Measurements from ENCODE around the gene MTMR1. TPM values are rescaled to one million over a fixed set of nuclear protein-coding genes. Genes with fewer than 3 reads are reported as not detected.

Gene MTMR1
- total RNA-seq, 1 experiment from 2014 or later, result 41.3 TPM

DNA sequence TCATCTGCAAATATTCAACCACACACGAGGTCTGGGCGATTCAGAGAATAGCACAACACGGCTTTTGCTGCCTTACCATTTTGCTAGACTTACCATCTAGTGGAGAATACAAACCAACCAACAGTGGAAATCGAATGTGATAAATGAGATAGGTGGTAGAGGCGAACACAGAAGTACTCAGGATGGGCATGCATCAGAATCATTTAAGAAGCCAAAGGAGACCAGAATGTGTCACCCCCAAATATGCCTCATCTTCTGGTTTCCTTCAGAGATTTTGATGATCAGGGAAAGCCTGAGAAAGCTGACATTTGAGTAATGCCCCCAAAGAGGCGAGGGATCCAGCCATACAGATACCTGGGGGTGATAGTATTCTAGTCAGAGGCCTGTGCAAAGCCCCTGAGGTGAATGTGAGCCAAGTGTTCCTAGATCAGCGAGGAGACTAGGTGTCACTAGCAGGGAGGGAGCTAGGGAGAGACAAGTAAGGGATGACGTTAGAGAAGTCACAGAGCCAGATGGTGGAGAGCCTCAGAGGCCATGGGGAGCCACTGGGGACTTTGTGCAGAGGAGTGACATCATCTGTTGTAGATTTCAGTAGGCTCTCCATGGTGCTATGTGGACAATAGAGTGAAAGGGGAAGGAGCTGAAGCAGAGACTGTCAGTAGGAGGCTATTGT is 1.7 kb downstream of the MTMR1 start:
- peaks cover 38% of the 10 kb centered on the region for H3F3A ChIP-seq (ENCODE audit: insufficient read depth, low read depth)
- intact Hi-C loops (cut with micrococcal nuclease; ENCODE audit: unreplicated experiment), result loop anchor here (1.0 to 10.0 kb wide), 3 partner anchors 120 to 1150 kb away; partner anchors contain the start of genes EOLA1 and HSFX3
- ChIA-PET POLR2A (ENCODE audit: unreplicated experiment) (interaction anchor here (0.9 kb wide), 1 partner anchor 1156 kb away, joined by 4 read pairs; no protein-coding TSS in a partner anchor), CTCF (no interaction called here)
- H3K27me3 ChIP-seq (ENCODE audit: insufficient read depth, low read depth), result no peaks in the 10 kb centered on the region
- TF ChIP-seq, protein P1, sequence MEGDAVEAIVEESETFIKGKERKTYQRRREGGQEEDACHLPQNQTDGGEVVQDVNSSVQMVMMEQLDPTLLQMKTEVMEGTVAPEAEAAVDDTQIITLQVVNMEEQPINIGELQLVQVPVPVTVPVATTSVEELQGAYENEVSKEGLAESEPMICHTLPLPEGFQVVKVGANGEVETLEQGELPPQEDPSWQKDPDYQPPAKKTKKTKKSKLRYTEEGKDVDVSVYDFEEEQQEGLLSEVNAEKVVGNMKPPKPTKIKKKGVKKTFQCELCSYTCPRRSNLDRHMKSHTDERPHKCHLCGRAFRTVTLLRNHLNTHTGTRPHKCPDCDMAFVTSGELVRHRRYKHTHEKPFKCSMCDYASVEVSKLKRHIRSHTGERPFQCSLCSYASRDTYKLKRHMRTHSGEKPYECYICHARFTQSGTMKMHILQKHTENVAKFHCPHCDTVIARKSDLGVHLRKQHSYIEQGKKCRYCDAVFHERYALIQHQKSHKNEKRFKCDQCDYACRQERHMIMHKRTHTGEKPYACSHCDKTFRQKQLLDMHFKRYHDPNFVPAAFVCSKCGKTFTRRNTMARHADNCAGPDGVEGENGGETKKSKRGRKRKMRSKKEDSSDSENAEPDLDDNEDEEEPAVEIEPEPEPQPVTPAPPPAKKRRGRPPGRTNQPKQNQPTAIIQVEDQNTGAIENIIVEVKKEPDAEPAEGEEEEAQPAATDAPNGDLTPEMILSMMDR (conservative IDR thresholded peaks at IDR 0.05), result no peak
- TF ChIP-seq EZH2 (IDR thresholded peaks at IDR 0.05; ENCODE audit: low read depth), result no peak
- H3K4me1 ChIP-seq (replicated peaks; ENCODE audit: insufficient read depth), result peaks cover 44% of the 10 kb centered on the region
- DNase-seq, result no peak
- H3K36me3 ChIP-seq (ENCODE audit: low read depth), result peaks cover 9% of the 10 kb centered on the region
- H3K27ac ChIP-seq, result peak overlapping the region; percentile 93
- H3K79me2 ChIP-seq (ENCODE audit: low read depth), result peaks cover 64% of the 10 kb centered on the region
- H2AFZ ChIP-seq, result no peak overlapping the region
- BruUV-seq (replicated peaks), result no TSS peak
- H3K4me3 ChIP-seq, result peak overlapping the region; percentile 75; the same call in 1 of the 2 replicates
- H4K20me1 ChIP-seq (ENCODE audit: insufficient read depth), result peaks cover 14% of the 10 kb centered on the region
- H3K4me2 ChIP-seq, result peak overlapping the region; percentile 97
- H3K9me3 ChIP-seq (ENCODE audit: insufficient read depth, low read depth), result peaks cover 18% of the 10 kb centered on the region
- peaks cover 4% of the 10 kb centered on the region; the same call in 1 of the 2 replicates for H3K9me2 ChIP-seq (ENCODE audit: insufficient read depth)

- intact Hi-C loops (cut with micrococcal nuclease; ENCODE audit: unreplicated experiment), result loop anchor here (10.0 kb wide), 1 partner anchor 1152 kb away; the partner anchor contains the start of genes EOLA1 and HSFX3
- DNase-seq, result no peak
- ChIA-PET POLR2A (ENCODE audit: unreplicated experiment) (no interaction called here), CTCF (interaction anchor here (0.6 kb wide), 1 partner anchor 34 kb away, joined by 3 read pairs; no protein-coding TSS in a partner anchor)
- Histone ChIP-seq H3K4me3 (no peak overlapping the region), H3K9me3 (ENCODE audit: insufficient read depth, low read depth) (peaks cover 3% of the 10 kb centered on the region; the same call in 1 of the 2 replicates), H4K20me1 (ENCODE audit: insufficient read depth) (peaks cover 23% of the 10 kb centered on the region), H2AFZ (no peak overlapping the region), H3K9me2 (ENCODE audit: insufficient read depth) (peaks cover 4% of the 10 kb centered on the region; the same call in 1 of the 2 replicates), H3F3A (ENCODE audit: insufficient read depth, low read depth) (peaks cover 27% of the 10 kb centered on the region), H3K27me3 (ENCODE audit: insufficient read depth, low read depth) (no peaks in the 10 kb centered on the region), H3K36me3 (ENCODE audit: low read depth) (peaks cover 11% of the 10 kb centered on the region), H3K4me1 (replicated peaks; ENCODE audit: insufficient read depth) (peaks cover 39% of the 10 kb centered on the region), H3K27ac (no peak overlapping the region), H3K4me2 (no peak overlapping the region), H3K79me2 (ENCODE audit: low read depth) (peaks cover 77% of the 10 kb centered on the region)
- no TSS peak for BruUV-seq (replicated peaks)
- TF ChIP-seq, protein P1 (conservative IDR thresholded peaks at IDR 0.05), result no peak
- TF ChIP-seq EZH2 (IDR thresholded peaks at IDR 0.05; ENCODE audit: low read depth), result no peak
Observed at GRCh38 chrX:150696331-150696730, 3.1 kb downstream of the MTMR1 start.

- BruUV-seq (replicated peaks), result no TSS peak
- Histone ChIP-seq H2AFZ (no peak overlapping the region), H3K27ac (no peak overlapping the region), H3K4me3 (no peak overlapping the region), H3K4me2 (no peak overlapping the region), H3K9me2 (ENCODE audit: insufficient read depth) (peaks cover 4% of the 10 kb centered on the region; the same call in 1 of the 2 replicates), H4K20me1 (ENCODE audit: insufficient read depth) (peaks cover 25% of the 10 kb centered on the region), H3K27me3 (ENCODE audit: insufficient read depth, low read depth) (no peaks in the 10 kb centered on the region), H3F3A (ENCODE audit: insufficient read depth, low read depth) (peaks cover 27% of the 10 kb centered on the region), H3K79me2 (ENCODE audit: low read depth) (peaks cover 74% of the 10 kb centered on the region), H3K9me3 (ENCODE audit: insufficient read depth, low read depth) (no peaks in the 10 kb centered on the region), H3K4me1 (replicated peaks; ENCODE audit: insufficient read depth) (peaks cover 35% of the 10 kb centered on the region), H3K36me3 (ENCODE audit: low read depth) (peaks cover 11% of the 10 kb centered on the region)
- TF ChIP-seq, protein P1 (conservative IDR thresholded peaks at IDR 0.05), result no peak
- no peak for TF ChIP-seq EZH2 (IDR thresholded peaks at IDR 0.05; ENCODE audit: low read depth)
- no peak for DNase-seq
- CTCF ChIA-PET, result no interaction called here
- POLR2A ChIA-PET (ENCODE audit: unreplicated experiment), result no interaction called here
- intact Hi-C loops (cut with micrococcal nuclease; ENCODE audit: unreplicated experiment), result loop anchor here (10.0 kb wide), 1 partner anchor 1152 kb away; the partner anchor contains the start of genes EOLA1 and HSFX3
Observed at GRCh38 chrX:150696866-150697265, 3.7 kb downstream of the MTMR1 start.

Measured in PC-9 (cell line).